BLaER1 (cell line): ENCODE results near the gene ZMIZ2.
"Not testable (repeated sequence)": the region's sequence is repeated elsewhere in the genome, so short reads cannot be mapped to it uniquely, and the experiment has no call there.

Experiments
- H3K27ac ChIP-seq: shearing (Covaris generic); formaldehyde crosslinking; 2 replicates; pipeline ENCODE4 v1.8.1; 2022
- H3K27me3 ChIP-seq: shearing (Covaris generic); formaldehyde crosslinking; 2 replicates; pipeline ENCODE4 v1.8.1; 2022
- H3K36me3 ChIP-seq: shearing (Covaris generic); formaldehyde crosslinking; 2 replicates; pipeline ENCODE4 v1.8.1; 2022
- H3K4me1 ChIP-seq: shearing (Covaris generic); formaldehyde crosslinking; 2 replicates; pipeline ENCODE4 v1.8.1; 2022
- H3K4me2 ChIP-seq: shearing (Covaris generic); formaldehyde crosslinking; 2 replicates; pipeline ENCODE4 v1.8.1; 2022
- H3K4me3 ChIP-seq: shearing (Covaris generic); formaldehyde crosslinking; 2 replicates; pipeline ENCODE4 v1.8.1; 2022
- H3K9ac ChIP-seq: shearing (Covaris generic); formaldehyde crosslinking; 2 replicates; pipeline ENCODE4 v1.8.1; 2022
- H3K9me3 ChIP-seq: shearing (Covaris generic); formaldehyde crosslinking; 2 replicates; pipeline ENCODE4 v1.8.1; 2022
- H4K20me1 ChIP-seq: shearing (Covaris generic); formaldehyde crosslinking; 2 replicates; pipeline ENCODE4 v1.8.1; 2022
- Cebpa-rat ChIP-seq: shearing (Covaris generic); IDR thresholded peaks from 2 replicates; pipeline ENCODE4 v1.8.1; 2022

Gene ZMIZ2

GRCh38 chr7:44748045-44748947 is at the start of gene ZMIZ2:
Gene ZMIZ2, plus strand, starts transcription at chr7:44748847. Its CDS starts 7,403 bp downstream, at chr7:44756250.
- no peaks in the 10 kb centered on the region for H3K9me3 ChIP-seq

GRCh38 chr7:44699598-44699997 is 49.0 kb upstream of the ZMIZ2 start:
- peaks cover 99% of the 10 kb centered on the region for H3K36me3 ChIP-seq
- peaks cover 39% of the 10 kb centered on the region for H3K9me3 ChIP-seq
- not testable (repeated sequence) for H4K20me1 ChIP-seq, H3K27ac ChIP-seq, H3K27me3 ChIP-seq, H3K9ac ChIP-seq, H3K4me2 ChIP-seq, H3K4me3 ChIP-seq
- peaks cover 14% of the 10 kb centered on the region for H3K4me1 ChIP-seq

More at GRCh38 chr7:44748045-44748947, at the start of gene ZMIZ2:
- Histone ChIP-seq H4K20me1 (peaks cover 45% of the 10 kb centered on the region), H3K27me3 (no peaks in the 10 kb centered on the region), H3K27ac (peak within 1 kb of the TSS; percentile 97), H3K4me1 (peaks cover 40% of the 10 kb centered on the region), H3K4me2 (peak within 1 kb of the TSS; percentile 97), H3K36me3 (peaks cover 17% of the 10 kb centered on the region; the same call in 1 of the 2 replicates), H3K9ac (peak within 1 kb of the TSS; percentile 97), H3K4me3 (peak within 1 kb of the TSS; percentile 98)
- no peak for TF ChIP-seq Cebpa-rat

- TF ChIP-seq Cebpa-rat: no peak
- H3K9me3 ChIP-seq: peaks cover 40% of the 10 kb centered on the region
- 0 out of 2 replicates have a peak overlapping the region, but pooled peaks have one; percentile 14 for H3K4me2 ChIP-seq
- no peaks in the 10 kb centered on the region for H4K20me1 ChIP-seq
- H3K27me3 ChIP-seq: no peaks in the 10 kb centered on the region
- peaks cover 14% of the 10 kb centered on the region for H3K4me1 ChIP-seq
- no peak overlapping the region for H3K4me3 ChIP-seq
- peaks cover 93% of the 10 kb centered on the region for H3K36me3 ChIP-seq
- no peak overlapping the region for H3K9ac ChIP-seq
- H3K27ac ChIP-seq: no peak overlapping the region
Measured at GRCh38 chr7:44700322-44700721, 48.3 kb upstream of the ZMIZ2 start.

GRCh38 chr7:44703391-44703790 is 45.3 kb upstream of the ZMIZ2 start:
- H3K4me2 ChIP-seq, H4K20me1 ChIP-seq, H3K4me3 ChIP-seq, H3K27me3 ChIP-seq, H3K27ac ChIP-seq, H3K9ac ChIP-seq: not testable (repeated sequence)
- Histone ChIP-seq H3K4me1 (peaks cover 14% of the 10 kb centered on the region), H3K36me3 (peaks cover 88% of the 10 kb centered on the region), H3K9me3 (peaks cover 30% of the 10 kb centered on the region)

GRCh38 chr7:44703921-44704320 is 44.7 kb upstream of the ZMIZ2 start:
- Histone ChIP-seq H3K36me3 (peaks cover 88% of the 10 kb centered on the region), H3K4me2 (no peak overlapping the region), H3K27me3 (no peaks in the 10 kb centered on the region), H3K9ac (no peak overlapping the region), H3K9me3 (peaks cover 25% of the 10 kb centered on the region), H3K4me1 (peaks cover 14% of the 10 kb centered on the region), H4K20me1 (no peaks in the 10 kb centered on the region), H3K4me3 (no peak overlapping the region), H3K27ac (no peak overlapping the region)
- no peak for TF ChIP-seq Cebpa-rat

GRCh38 chr7:44705434-44705833 is 43.2 kb upstream of the ZMIZ2 start:
- Histone ChIP-seq H3K9me3 (peaks cover 10% of the 10 kb centered on the region; the same call in 1 of the 2 replicates), H3K4me2 (no peak overlapping the region), H3K27me3 (no peaks in the 10 kb centered on the region), H3K4me1 (peaks cover 7% of the 10 kb centered on the region), H3K9ac (no peak overlapping the region), H3K36me3 (peaks cover 86% of the 10 kb centered on the region), H3K27ac (no peak overlapping the region), H3K4me3 (no peak overlapping the region), H4K20me1 (no peaks in the 10 kb centered on the region)
- no peak for TF ChIP-seq Cebpa-rat

GRCh38 chr7:44706788-44707557 is 41.7 kb upstream of the ZMIZ2 start:
- Histone ChIP-seq H3K9ac (no peak overlapping the region), H3K27ac (no peak overlapping the region), H3K9me3 (peaks cover 10% of the 10 kb centered on the region; the same call in 1 of the 2 replicates), H3K4me1 (no peaks in the 10 kb centered on the region), H3K4me3 (no peak overlapping the region), H4K20me1 (no peaks in the 10 kb centered on the region), H3K36me3 (peaks cover 70% of the 10 kb centered on the region), H3K27me3 (no peaks in the 10 kb centered on the region), H3K4me2 (no peak overlapping the region)
- TF ChIP-seq Cebpa-rat: no peak

- H3K36me3 ChIP-seq: peaks cover 64% of the 10 kb centered on the region
- no peaks in the 10 kb centered on the region for H3K4me1 ChIP-seq
- H3K4me3 ChIP-seq: no peak overlapping the region
- H4K20me1 ChIP-seq: no peaks in the 10 kb centered on the region
- H3K27me3 ChIP-seq: no peaks in the 10 kb centered on the region
- TF ChIP-seq Cebpa-rat: no peak
- H3K4me2 ChIP-seq: no peak overlapping the region
- H3K27ac ChIP-seq: no peak overlapping the region
- H3K9me3 ChIP-seq: peaks cover 10% of the 10 kb centered on the region; the same call in 1 of the 2 replicates
- H3K9ac ChIP-seq: no peak overlapping the region
Measured at GRCh38 chr7:44707558-44708230, 41.0 kb upstream of the ZMIZ2 start.

- H3K27me3 ChIP-seq: no peaks in the 10 kb centered on the region
- no peaks in the 10 kb centered on the region for H4K20me1 ChIP-seq
- H3K9ac ChIP-seq: no peak overlapping the region
- H3K27ac ChIP-seq: no peak overlapping the region
- H3K9me3 ChIP-seq: peaks cover 5% of the 10 kb centered on the region; the same call in 1 of the 2 replicates
- no peak overlapping the region for H3K4me3 ChIP-seq
- no peaks in the 10 kb centered on the region for H3K4me1 ChIP-seq
- no peak for TF ChIP-seq Cebpa-rat
- H3K4me2 ChIP-seq: no peak overlapping the region
- peaks cover 48% of the 10 kb centered on the region for H3K36me3 ChIP-seq
Measured at GRCh38 chr7:44709011-44709915, 39.4 kb upstream of the ZMIZ2 start.
